Activated B cell treated with CpG ODN at 0.5 μM for 24 hours (primary cell): ENCODE measurements around the gene CEP162. TPM values are rescaled to one million over a fixed set of nuclear protein-coding genes. Genes with fewer than 3 reads are reported as not detected.
"Not testable (repeated sequence)": the region's sequence is repeated elsewhere in the genome, so short reads cannot be mapped to it uniquely, and the experiment has no call there.

Source experiments
- ATAC-seq: fragments of 200-7000 bp; cut with Tn5 transposase; one replicate; pipeline ENCODE4 v1.10.0; 2021; ENCODE audit warnings: low read depth, mild to moderate bottlenecking, moderate library complexity
- CTCF ChIA-PET: fragments of 350-600 bp; sonication (Branson Sonifier 250); formaldehyde crosslinking; loops from one replicate; lab custom pipeline; 2021; ENCODE audit warnings: antibody characterized with exemption; lab: Charles Lee
- POLR2A ChIA-PET: fragments of 350-600 bp; sonication (Branson Sonifier 250); formaldehyde crosslinking; loops from one replicate; lab custom pipeline; 2021; ENCODE audit warnings: antibody characterized with exemption; lab: Charles Lee
- DNase-seq: peaks from one replicate; pipeline ENCODE4 v3.0.0; 2022
- H3K27ac Mint-ChIP-seq: one replicate; pipeline ENCODE4 v1.8.0; 2020; ENCODE audit warnings: mixed read lengths
- H3K27me3 Mint-ChIP-seq: one replicate; pipeline ENCODE4 v1.8.0; 2021; ENCODE audit warnings: mixed read lengths
- H3K36me3 Mint-ChIP-seq: one replicate; pipeline ENCODE4 v1.8.0; 2021; ENCODE audit warnings: low read depth, mixed read lengths
- H3K4me1 Mint-ChIP-seq: one replicate; pipeline ENCODE4 v1.8.0; 2021; ENCODE audit warnings: mixed read lengths
- H3K4me3 Mint-ChIP-seq: one replicate; pipeline ENCODE4 v1.8.0; 2020; ENCODE audit warnings: mild to moderate bottlenecking, mixed read lengths
- H3K9me3 Mint-ChIP-seq: one replicate; pipeline ENCODE4 v1.8.0; 2020; ENCODE audit warnings: mixed read lengths
- CTCF ChIP-seq: fragments of 200-600 bp; IDR thresholded peaks from one replicate; pipeline ENCODE4 v1.8.0; 2022; ENCODE audit warnings: antibody characterized with exemption, mild to moderate bottlenecking
- intact Hi-C: fragments of 100-400 bp; cut with micrococcal nuclease; formaldehyde crosslinking; loops from one replicate; pipeline ENCODE4 v1.15.1; 2024
- total RNA-seq: library from RNA; stranded (reverse); gene quantifications from 2 replicates; pipeline ENCODE4 v1.2.3, GENCODE V29; 2022

CEP162 gene
- total RNA-seq, 1 donor from 2014 or later = 13.8 TPM

GRCh38 chr6:84177241-84177640 lies 50.2 kb downstream of the CEP162 start:
- ATAC-seq = no peak
- POLR2A ChIA-PET = no interaction called here
- peaks cover 24% of the 10 kb centered on the region for H3K36me3 Mint-ChIP-seq

GRCh38 chr6:84172574-84172973 lies 54.9 kb downstream of the CEP162 start:
- Mint-ChIP-seq H3K4me1 (peaks cover 21% of the 10 kb centered on the region), H3K27me3 (no peaks in the 10 kb centered on the region), H3K27ac (no peak overlapping the region), H3K36me3 (peaks cover 31% of the 10 kb centered on the region), H3K9me3 (no peaks in the 10 kb centered on the region), H3K4me3 (no peak overlapping the region)
- ChIA-PET CTCF (no interaction called here), POLR2A (no interaction called here)
- TF ChIP-seq CTCF = no peak
- ATAC-seq (no peak), DNase-seq (no peak)
- intact Hi-C loops = no loop called here

More at GRCh38 chr6:84177241-84177640, 50.2 kb downstream of the CEP162 start:
- Mint-ChIP-seq H3K4me3 (no peak overlapping the region), H3K27ac (no peak overlapping the region), H3K9me3 (no peaks in the 10 kb centered on the region), H3K27me3 (no peaks in the 10 kb centered on the region), H3K4me1 (peaks cover 7% of the 10 kb centered on the region)
- no peak for TF ChIP-seq CTCF
- DNase-seq = no peak
- intact Hi-C loops = no loop called here
- CTCF ChIA-PET = no interaction called here

- TF ChIP-seq CTCF = no peak
- no peak overlapping the region for H3K27ac Mint-ChIP-seq
- ChIA-PET POLR2A (no interaction called here), CTCF (no interaction called here)
- peaks cover 31% of the 10 kb centered on the region for H3K36me3 Mint-ChIP-seq
- no peaks in the 10 kb centered on the region for H3K9me3 Mint-ChIP-seq
- no peaks in the 10 kb centered on the region for H3K27me3 Mint-ChIP-seq
- H3K4me1 Mint-ChIP-seq = peaks cover 21% of the 10 kb centered on the region
- no peak for DNase-seq
- intact Hi-C loops = no loop called here
- H3K4me3 Mint-ChIP-seq = no peak overlapping the region
- no peak for ATAC-seq
Observed at GRCh38 chr6:84172080-84172479, 55.4 kb downstream of the CEP162 start.

GRCh38 chr6:84167457-84167856 lies 60.0 kb downstream of the CEP162 start:
- intact Hi-C loops = no loop called here
- Mint-ChIP-seq H3K36me3 (peaks cover 42% of the 10 kb centered on the region), H3K9me3 (peaks cover 4% of the 10 kb centered on the region), H3K27me3 (no peaks in the 10 kb centered on the region), H3K4me1 (peaks cover 14% of the 10 kb centered on the region), H3K27ac (no peak overlapping the region), H3K4me3 (no peak overlapping the region)
- TF ChIP-seq CTCF = no peak
- ChIA-PET POLR2A (no interaction called here), CTCF (no interaction called here)
- ATAC-seq (no peak), DNase-seq (no peak)

- ChIA-PET POLR2A (no interaction called here), CTCF (no interaction called here)
- H3K27me3 Mint-ChIP-seq = no peaks in the 10 kb centered on the region
- peaks cover 10% of the 10 kb centered on the region for H3K4me1 Mint-ChIP-seq
- TF ChIP-seq CTCF = no peak
- ATAC-seq (no peak), DNase-seq (no peak)
- no peak overlapping the region for H3K4me3 Mint-ChIP-seq
- H3K9me3 Mint-ChIP-seq = peaks cover 4% of the 10 kb centered on the region
- intact Hi-C loops = no loop called here
- H3K36me3 Mint-ChIP-seq = peaks cover 41% of the 10 kb centered on the region
- no peak overlapping the region for H3K27ac Mint-ChIP-seq
Observed at GRCh38 chr6:84166395-84166794, 61.0 kb downstream of the CEP162 start.

GRCh38 chr6:84164328-84164727 lies 63.1 kb downstream of the CEP162 start:
- peaks cover 44% of the 10 kb centered on the region for H3K36me3 Mint-ChIP-seq
- ATAC-seq, CTCF ChIA-PET, H3K4me1 Mint-ChIP-seq, H3K4me3 Mint-ChIP-seq, H3K9me3 Mint-ChIP-seq, H3K27ac Mint-ChIP-seq, DNase-seq, H3K27me3 Mint-ChIP-seq, intact Hi-C loops, POLR2A ChIA-PET: not testable (repeated sequence)
